ENCODE measurements around the gene GEMIN7.
A peak's percentile ranks its signal among the peaks of the same experiment; 100 is the strongest.
"Not testable (repeated sequence)": the region's sequence is repeated elsewhere in the genome, so short reads cannot be mapped to it uniquely, and the experiment has no call there.

Gene GEMIN7

GRCh38 chr19:45091031-45091923 is 12.2 kb downstream of the GEMIN7 start:
- peak; percentile 98 for DNase-seq

- peak; percentile 87 to 89 for DNase-seq
Observed at GRCh38 chr19:45092747-45093678, 14.0 kb downstream of the GEMIN7 start, which contains the start of gene PPP1R37. Gene PPP1R37 (plus strand): TSS chr19:45093179. CDS start chr19:45093326, 147 bp downstream.

GRCh38 chr19:45094137-45094536 is 15.1 kb downstream of the GEMIN7 start:
- DNase-seq: no peak

GRCh38 chr19:45094707-45095106 is 15.6 kb downstream of the GEMIN7 start:
- DNase-seq: no peak

- DNase-seq: no peak
Observed at GRCh38 chr19:45095496-45096413, 16.7 kb downstream of the GEMIN7 start.

- DNase-seq: no peak
Observed at GRCh38 chr19:45096700-45097099, 17.6 kb downstream of the GEMIN7 start.

- DNase-seq: no peak
Observed at GRCh38 chr19:45097450-45097775, 18.4 kb downstream of the GEMIN7 start.

GRCh38 chr19:45097776-45098520 is 18.9 kb downstream of the GEMIN7 start:
- DNase-seq: peak in 1 of 2 donors; percentile 31

- peak; percentile 54 to 75 for DNase-seq
Observed at GRCh38 chr19:45098521-45099466, 19.7 kb downstream of the GEMIN7 start.

GRCh38 chr19:45099467-45100191 is 20.6 kb downstream of the GEMIN7 start:
- no peak for DNase-seq

- DNase-seq: no peak
Observed at GRCh38 chr19:45100201-45100600, 21.1 kb downstream of the GEMIN7 start.

GRCh38 chr19:45100846-45101252 is 21.8 kb downstream of the GEMIN7 start:
- DNase-seq: no peak

- no peak for DNase-seq
Observed at GRCh38 chr19:45101806-45102205, 22.7 kb downstream of the GEMIN7 start.

GRCh38 chr19:45102481-45102880 is 23.4 kb downstream of the GEMIN7 start:
- DNase-seq: no peak

GRCh38 chr19:45103156-45103507 is 24.1 kb downstream of the GEMIN7 start:
- DNase-seq: peak in 1 of 2 donors; percentile 19

GRCh38 chr19:45103508-45104319 is 24.7 kb downstream of the GEMIN7 start:
- DNase-seq: no peak

GRCh38 chr19:45104658-45105349 is 25.7 kb downstream of the GEMIN7 start:
- DNase-seq: no peak

- DNase-seq: not testable (repeated sequence)
Observed at GRCh38 chr19:45106363-45106762, 27.3 kb downstream of the GEMIN7 start.

All from hippocampal formation (tissue), 2 donors.